HT-29 (cell line): Measurements from ENCODE around the gene TALDO1. TPM values are rescaled to one million over a fixed set of nuclear protein-coding genes. Genes with fewer than 3 reads are reported as not detected.

Experiments
- DNase-seq: peaks from one replicate; pipeline ENCODE4 v3.0.0-alpha.2; 2015; ENCODE audit warnings: low spot score
- total RNA-seq: library from RNA; depleted of rRNA; stranded (reverse); fragments of >200 nt; shearing (Covaris generic); gene quantifications from 2 replicates; pipeline ENCODE4 v1.2.3, GENCODE V29; 2014

TALDO1 gene
- total RNA-seq, 1 experiment from 2014 or later, result 669 TPM

DNA sequence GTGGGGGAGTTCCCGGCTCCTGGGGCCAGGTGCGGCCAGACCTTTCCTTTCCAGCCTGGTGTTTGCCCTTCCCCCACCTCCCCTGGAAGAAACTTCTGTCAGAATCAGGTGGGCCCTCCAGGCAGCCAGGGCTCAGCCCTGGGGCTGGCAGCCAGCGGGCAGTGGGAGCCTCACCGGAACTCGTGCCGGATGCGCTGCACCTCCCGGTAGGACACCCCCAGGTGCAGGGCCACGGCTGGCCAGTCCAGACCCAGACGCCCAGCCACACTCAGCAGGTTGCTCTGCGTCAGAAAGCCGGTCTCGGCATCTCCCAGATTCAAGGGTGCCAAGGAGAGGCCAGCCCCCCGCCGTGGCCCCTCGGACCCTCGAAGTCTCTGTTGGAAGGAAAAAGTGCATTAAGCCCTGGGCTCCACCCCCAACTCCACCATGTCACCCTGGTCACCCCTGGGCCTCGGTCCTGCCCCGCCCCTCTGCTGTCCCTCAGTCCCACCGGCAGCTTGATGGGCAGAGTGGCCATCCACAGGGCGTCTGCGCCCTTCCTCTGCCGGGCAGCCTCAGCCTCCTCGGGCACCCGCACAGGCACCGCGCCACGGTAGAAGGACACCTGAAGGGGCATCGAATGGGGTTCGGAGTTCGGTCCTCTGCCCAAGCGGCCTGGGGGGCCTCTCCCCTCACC is 52.5 kb downstream of the TALDO1 start:
- no peak for DNase-seq

GRCh38 chr11:800473-800872 is 53.2 kb downstream of the TALDO1 start:
- no peak for DNase-seq

GRCh38 chr11:801097-801780 is 54.0 kb downstream of the TALDO1 start:
- no peak for DNase-seq

DNA sequence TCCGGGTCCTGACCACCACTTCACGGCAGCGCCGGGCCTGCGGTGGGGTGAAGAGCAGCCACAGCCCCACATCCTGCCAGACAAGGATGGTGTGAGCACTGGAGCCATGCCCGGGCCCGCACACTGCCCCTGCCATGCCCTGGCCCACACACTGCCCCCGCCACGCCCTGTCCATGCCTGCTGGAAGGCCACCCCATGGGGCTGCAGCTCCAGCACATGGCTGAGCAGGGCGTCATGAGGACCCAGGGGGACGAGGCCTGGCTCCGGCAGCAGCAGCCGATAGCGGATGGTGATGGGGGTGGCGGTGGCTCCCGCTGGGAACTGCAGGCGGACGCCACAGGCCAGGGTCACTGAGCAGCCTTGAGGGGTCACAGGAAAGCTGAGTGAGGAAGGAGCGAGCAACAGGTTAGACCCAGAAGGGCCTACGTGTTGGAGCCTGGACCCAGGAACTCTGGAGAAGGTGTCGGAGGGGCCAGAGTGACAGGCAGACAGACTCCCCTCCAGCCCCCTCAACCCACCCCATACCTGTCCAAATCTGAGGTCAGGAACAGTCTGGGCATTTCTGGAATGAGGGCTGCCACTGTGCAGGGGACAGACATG is 54.9 kb downstream of the TALDO1 start:
- DNase-seq, result no peak

DNA sequence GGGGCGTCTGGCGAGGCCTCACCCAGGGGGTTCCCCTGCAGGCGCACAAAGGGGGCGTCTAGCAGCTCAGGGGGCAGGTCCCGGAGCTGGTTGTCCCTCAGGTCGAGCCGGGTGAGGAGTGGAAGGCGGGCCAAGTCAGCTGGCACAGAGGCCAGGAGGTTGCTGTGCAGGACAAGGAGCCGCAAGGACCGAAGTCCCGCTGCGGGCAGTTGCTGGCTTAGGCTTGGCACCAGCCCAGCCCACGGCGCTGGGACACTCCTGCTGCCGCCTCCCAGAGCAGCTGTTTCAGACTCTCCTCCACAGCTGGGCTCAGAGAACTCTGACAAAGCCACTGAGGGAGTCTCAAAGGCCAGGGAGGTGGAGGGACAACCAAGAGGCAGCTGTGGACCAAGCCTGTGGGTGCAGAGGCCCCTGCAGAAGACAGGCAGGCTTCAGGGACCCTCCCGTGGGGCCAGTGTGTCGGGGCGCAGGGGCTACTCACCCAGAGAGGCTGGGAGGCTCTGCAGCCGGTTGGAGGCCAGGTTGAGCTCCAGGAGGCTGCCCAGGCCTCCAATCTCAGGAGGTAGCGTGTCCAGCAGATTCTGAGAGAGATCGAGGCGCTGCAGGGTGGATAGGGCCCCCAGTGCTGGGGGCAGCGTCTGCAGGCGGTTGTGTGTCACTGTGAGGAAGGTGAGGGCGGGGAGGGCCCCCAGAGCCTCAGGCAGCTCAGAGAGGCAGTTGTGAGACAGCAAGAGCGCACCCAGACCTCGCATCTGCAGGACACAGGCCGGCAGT is 55.6 kb downstream of the TALDO1 start:
- DNase-seq, result no peak

GRCh38 chr11:803467-803742 is 56.1 kb downstream of the TALDO1 start:
- no peak for DNase-seq

DNA sequence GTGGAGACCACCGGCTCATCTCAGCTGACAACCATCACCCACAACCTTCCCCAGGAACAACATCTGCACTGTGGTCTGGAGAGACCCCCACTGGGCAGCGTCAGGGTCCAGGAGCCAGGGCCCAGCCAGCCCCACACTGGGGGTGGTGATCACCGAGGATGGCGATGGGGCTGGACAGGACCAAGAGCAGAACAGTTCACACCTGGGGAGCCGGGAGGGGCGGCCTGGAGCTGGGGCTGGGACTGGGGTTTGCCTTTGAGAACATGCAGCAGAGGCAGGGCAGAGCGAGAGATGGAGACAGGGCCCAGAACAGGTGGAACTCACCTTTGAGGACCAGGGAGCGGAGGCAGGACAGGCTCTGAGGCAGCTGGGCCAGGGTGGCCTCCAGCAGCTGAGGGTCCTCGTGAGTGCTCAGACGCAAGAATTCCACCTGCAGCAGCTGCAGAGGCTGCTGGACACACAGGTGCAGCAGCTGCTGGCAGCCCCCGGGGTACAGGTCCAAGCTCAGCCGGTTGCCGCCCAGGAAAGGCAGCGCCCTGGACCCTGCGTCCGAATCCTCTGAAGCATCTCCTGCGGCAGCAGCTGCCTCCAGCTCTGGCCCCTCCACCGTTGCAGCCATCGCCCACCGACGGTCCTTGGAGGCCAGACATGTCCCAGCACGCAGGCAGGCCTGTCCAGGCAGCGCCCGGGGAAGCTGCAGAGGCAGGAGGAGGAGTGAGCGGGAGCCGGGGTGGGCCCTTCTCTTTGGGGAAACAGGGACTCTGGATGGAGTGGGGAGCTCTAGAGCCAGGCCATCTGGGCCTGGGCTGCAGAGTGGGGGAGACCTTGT is 56.7 kb downstream of the TALDO1 start:
- no peak for DNase-seq

DNA sequence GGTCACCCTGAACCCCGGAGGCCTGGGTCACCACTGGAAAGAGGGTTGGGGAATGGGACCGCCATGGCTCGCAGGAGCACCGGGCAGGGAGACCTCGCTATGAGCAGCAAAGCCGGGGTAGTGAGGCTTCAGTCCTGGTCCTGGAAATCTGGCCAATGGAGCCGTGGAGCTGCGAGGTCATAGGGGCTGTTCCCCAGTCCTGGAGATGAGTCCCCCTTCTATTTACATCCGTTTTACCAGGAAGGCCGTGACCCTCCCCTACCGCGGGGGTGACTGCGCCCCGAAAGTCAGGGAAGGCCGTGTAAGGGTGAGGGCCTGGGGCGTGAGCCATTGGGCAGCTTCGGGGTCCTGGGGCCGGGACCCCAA is 57.3 kb downstream of the TALDO1 start:
- DNase-seq, result no peak

DNA sequence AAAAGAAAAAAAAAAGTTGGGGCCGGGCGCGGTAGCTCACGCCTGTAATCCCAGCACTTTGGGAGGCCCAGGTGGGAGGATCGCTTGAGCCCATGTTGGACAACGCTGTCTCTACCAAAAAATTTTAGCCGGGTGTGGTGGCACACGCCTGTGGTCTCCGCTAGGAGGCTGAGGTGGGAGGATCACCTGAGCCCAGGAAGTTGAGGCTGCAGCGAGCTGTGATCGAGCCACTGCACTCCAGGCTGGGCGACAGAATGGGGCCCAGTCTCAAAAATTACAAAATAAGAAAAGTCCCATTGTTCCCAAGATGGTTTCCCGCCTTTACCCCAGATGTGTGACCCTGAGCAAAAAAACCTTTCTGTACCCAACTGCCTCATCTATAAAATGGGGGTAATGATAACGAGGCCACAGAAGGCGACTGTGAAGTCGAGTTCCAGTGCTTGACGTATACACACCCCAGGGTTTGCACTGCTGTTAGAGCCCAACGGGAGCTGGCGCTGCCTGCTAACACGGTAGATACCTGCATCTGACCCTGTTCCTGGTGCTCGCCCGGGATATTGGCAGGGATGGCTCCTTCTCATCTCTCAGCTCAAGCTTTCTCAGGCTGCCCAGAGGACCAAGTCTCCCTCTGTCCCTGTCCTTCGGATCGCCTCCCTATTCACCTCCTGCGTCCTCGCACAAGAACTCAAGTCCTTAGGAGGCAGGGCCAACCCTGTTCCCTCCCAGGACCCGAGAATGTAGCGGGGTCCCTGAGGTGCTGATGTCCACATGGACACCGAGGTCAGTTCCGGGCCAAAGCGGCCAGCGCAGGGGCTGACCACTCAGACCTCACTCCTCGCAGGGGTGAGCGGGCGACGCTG is 61.4 kb downstream of the TALDO1 start:
- DNase-seq, result peak; percentile 83

DNA sequence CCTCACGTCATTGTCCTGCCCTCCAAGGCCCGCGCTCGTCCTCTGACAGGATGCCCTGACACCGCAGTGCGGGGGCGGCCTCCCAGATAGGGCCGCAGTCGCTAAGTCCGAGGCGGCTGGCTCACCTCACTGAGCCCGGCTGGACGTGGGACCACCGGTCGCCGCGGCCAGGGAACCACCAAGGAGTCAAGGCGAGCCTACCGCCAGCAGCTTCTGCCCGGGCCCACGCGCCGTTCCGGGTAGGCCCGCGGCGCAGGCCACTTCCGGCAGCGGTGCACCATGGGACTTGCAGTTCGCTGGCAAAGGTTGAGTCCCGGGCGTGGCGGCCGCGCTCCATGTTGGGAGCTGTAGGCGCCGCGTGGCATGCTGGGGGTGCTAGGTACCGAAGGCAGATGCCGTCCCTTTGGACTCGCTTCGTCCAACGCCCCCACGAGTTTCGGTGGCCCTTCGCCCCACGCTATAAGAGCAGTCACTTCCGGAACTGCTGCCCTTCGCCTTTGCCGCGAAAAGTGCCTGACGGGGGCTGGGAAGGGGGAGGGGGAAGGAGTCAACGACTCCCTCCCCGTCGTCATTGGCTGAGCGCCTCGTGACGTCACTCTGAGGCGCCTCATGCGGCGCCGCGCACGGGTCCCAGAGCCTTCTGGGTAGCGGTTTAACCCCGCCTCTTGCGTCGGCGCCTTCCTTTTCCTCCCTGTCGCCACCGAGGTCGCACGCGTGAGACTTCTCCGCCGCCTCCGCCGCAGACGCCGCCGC is 62.2 kb downstream of the TALDO1 start, which contains the start of gene RPLP2:
Gene RPLP2, plus strand, starts transcription at position 681 of the 753 bp plus-strand sequence. CDS start 268 bp downstream, outside the sequence.
- peak; percentile 100 for DNase-seq

DNA sequence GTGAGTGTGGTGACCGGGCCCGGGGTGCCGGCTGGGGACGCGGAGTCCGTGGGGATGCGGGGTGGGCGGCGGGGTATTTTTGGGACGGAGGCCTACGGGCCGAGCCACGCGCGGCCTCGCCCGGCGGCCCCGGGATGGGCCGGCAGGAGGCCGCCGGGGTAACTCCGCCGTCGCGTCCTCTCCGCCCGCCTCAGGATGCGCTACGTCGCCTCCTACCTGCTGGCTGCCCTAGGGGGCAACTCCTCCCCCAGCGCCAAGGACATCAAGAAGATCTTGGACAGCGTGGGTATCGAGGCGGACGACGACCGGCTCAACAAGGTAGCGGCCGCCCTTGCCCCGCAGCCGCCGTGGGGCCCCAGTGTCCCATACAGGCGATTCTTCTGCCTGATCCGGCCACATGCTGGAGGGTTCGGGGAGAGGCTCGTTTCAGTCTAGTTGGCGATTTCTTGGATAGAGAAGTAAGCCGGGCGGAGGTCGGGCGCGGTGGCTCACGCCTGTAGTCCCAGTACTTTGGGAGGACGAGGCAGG is 62.8 kb downstream of the TALDO1 start:
- DNase-seq, result no peak

DNA sequence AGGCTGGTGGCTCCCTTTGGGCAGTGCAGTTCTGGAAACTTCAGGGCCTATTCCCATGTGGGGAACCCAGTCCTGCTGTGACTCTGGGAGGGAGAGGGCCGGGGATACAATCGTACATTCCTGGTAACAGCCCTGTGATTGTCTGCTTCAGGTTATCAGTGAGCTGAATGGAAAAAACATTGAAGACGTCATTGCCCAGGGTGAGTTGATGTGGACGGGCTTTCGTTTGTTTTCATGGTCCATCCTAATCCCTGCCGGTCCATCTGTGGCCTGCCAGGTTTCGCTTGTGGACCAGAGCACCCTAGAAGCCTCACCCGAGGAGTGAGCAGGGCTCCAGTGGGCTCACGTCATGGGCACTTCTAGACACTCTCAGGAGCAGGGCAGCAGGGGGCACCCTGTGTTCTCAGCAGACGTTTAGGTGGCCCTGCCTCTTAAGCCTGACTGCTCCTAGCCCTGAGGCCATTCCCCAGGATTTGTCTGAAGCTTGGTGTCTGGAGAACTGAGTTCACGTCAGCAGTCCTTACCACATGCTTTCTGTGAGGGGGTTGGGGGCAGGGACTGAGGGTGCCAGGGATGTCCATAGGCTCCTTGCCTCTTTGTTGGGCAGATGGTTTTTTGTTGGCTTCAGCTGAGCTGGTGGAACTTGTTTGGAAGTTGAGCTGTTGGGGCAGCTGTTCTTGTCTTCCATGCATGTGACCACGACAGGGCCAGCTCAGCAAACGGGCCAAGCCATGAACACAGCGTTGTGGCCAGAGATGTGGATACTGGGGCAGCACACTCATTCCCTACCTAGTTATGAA is 64.4 kb downstream of the TALDO1 start:
- no peak for DNase-seq

GRCh38 chr11:812390-812789 is 65.1 kb downstream of the TALDO1 start:
- DNase-seq, result no peak

DNA sequence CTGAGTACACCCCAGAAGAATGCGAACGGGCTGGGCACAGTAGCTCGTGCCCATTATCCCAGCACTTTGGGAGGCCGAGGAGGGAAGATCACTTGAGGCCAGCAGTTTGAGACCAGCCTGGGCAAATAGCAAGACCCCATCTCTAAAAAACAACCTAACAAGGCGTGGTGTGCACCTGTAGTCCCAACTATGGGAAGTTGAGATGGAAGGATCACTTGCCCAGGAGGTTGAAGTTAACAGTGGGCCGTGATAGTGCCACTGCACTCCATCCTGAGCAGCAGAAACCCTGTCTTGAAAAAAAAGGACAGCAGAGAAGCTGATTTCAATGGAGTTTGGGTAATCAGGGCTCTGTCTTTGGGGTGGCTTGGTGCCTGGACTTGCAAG is 65.8 kb downstream of the TALDO1 start:
- no peak for DNase-seq

DNA sequence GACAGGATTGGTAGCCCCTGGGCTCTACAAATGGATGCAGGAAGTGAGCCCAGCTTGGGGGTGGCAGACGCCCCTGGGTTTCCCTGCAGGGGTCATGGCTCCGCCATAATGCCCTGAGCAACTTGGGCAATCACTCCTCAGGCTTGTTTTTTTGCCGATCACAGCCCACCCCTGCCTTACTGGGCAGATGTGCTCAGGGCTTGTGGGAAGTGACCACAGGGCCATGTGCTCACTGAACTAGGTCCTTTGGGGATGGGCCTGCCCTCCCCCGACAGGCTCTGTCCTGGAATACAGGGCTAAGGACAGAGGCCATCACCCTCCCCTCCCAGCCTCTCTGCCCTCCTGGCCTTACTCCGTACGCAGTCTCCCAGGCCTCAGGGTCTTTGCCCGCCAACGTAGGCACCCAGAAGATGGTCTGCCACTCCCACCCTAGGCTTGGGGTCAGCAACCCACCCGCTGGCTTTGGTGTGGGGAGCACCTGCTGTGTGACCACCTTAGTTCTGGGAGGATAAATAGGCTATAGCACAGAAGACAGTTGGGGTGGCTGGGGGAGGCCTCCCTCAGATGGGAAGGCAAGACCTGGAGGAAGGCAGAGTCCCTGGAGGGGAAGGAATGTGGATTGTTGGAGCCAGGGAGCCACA is 66.3 kb downstream of the TALDO1 start:
- DNase-seq, result no peak
